Osteoblast (primary cell): Measurements from ENCODE around the gene ANKRD55. TPM values are rescaled to one million over a fixed set of nuclear protein-coding genes. Genes with fewer than 3 reads are reported as not detected.
"Not testable (repeated sequence)": the region's sequence is repeated elsewhere in the genome, so short reads cannot be mapped to it uniquely, and the experiment has no call there.

Experiments used
- DNase-seq: peaks from one replicate; pipeline ENCODE4 v3.0.0; 2011; ENCODE audit warnings: low spot score, mixed read lengths; ENCODE audit not compliant: insufficient read length; ENCODE audit errors: missing footprints
- H2AFZ ChIP-seq: 2 replicates; pipeline ENCODE4 v1.6.0; 2011; ENCODE audit warnings: mild to moderate bottlenecking, low read length
- H3K27ac ChIP-seq: 2 replicates; pipeline ENCODE4 v1.5.1; 2011; ENCODE audit warnings: mild to moderate bottlenecking, low read depth, low read length, moderate library complexity
- H3K27me3 ChIP-seq: 2 replicates; pipeline ENCODE4 v1.6.0; 2012; ENCODE audit warnings: mild to moderate bottlenecking, control low read depth, inconsistent platforms, low read length, moderate library complexity; ENCODE audit not compliant: insufficient read depth
- H3K36me3 ChIP-seq: 2 replicates; pipeline ENCODE4 v1.5.1; 2011; ENCODE audit warnings: mild to moderate bottlenecking, low read length, control low read depth, moderate library complexity; ENCODE audit not compliant: insufficient read depth
- H3K4me1 ChIP-seq: 2 replicates; pipeline ENCODE4 v1.5.1; 2011; ENCODE audit warnings: mild to moderate bottlenecking, low read length, control low read depth, moderate library complexity; ENCODE audit not compliant: insufficient read depth
- H3K4me2 ChIP-seq: 2 replicates; pipeline ENCODE4 v1.6.0; 2011; ENCODE audit warnings: mild to moderate bottlenecking, low read length; ENCODE audit not compliant: insufficient read depth
- H3K4me3 ChIP-seq: fragments of 200-600 bp; sonication (generic); 3 replicates; pipeline ENCODE4 v1.5.1; 2012; ENCODE audit warnings: mild to moderate bottlenecking, low read length, inconsistent platforms; ENCODE audit not compliant: insufficient read depth
- H3K79me2 ChIP-seq: 2 replicates; pipeline ENCODE4 v1.6.0; 2012; ENCODE audit warnings: mild to moderate bottlenecking, low read length, control low read depth, inconsistent platforms; ENCODE audit not compliant: insufficient read depth
- H3K9me3 ChIP-seq: 2 replicates; pipeline ENCODE4 v1.5.1; 2011; ENCODE audit warnings: low read depth, low read length, control low read depth
- H4K20me1 ChIP-seq: 2 replicates; pipeline ENCODE4 v1.6.0; 2012; ENCODE audit warnings: mild to moderate bottlenecking, low read length, control low read depth; ENCODE audit not compliant: insufficient read depth
- total RNA-seq: library from RNA; depleted of rRNA; stranded (reverse); fragments of >200 nt; gene quantifications from 2 replicates; pipeline ENCODE4 v1.2.3, GENCODE V29; 2012
- TF ChIP-seq, protein P1 (sequence below): IDR thresholded peaks from 2 replicates; pipeline ENCODE4 v1.5.1; 2011; ENCODE audit warnings: mild to moderate bottlenecking, low read depth, low read length, moderate library complexity; ENCODE audit errors: extremely low read depth

Gene ANKRD55
- total RNA-seq, 1 donor, result not detected

DNA sequence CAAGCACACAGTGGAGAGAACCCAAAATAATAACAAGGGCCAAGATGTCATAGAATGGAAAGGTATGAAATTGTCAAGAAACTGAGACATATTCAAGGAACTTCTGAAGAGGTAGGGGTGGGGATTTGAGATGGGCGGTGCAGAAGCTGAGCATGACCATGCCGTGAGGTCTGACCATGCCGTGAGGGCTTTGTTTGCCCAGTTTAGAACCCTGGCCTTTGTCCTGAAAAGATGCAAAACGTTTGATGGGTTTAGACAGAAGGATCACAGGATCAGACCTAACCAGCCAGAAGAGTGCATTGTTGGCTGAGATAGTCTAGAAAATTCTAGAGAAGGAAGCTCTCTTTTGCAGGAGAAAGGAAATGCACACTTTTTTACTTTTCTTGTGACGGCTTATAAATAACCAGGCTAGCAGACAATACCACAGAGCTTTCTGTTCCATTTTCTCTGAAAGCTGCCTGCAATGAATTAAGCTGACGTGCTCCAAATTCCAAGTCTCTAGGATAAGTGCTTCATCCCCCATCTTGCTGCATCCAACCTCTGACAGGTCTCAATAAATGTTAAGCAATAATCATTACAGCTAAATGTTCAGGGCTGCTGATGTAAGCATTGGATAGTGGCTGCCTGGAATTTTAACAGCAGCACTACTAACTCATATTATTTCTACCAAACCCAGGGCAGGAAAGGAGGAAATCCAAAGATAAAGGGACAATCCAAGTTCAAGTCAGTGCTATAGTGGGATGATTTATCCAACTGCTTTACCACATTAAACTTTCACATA, 127.4 kb downstream of the ANKRD55 start:
- H3K36me3 ChIP-seq, result no peaks in the 10 kb centered on the region
- no peaks in the 10 kb centered on the region for H3K79me2 ChIP-seq
- no peaks in the 10 kb centered on the region for H3K27me3 ChIP-seq
- no peaks in the 10 kb centered on the region for H3K9me3 ChIP-seq
- H3K4me3 ChIP-seq, result no peak overlapping the region
- TF ChIP-seq, protein P1, sequence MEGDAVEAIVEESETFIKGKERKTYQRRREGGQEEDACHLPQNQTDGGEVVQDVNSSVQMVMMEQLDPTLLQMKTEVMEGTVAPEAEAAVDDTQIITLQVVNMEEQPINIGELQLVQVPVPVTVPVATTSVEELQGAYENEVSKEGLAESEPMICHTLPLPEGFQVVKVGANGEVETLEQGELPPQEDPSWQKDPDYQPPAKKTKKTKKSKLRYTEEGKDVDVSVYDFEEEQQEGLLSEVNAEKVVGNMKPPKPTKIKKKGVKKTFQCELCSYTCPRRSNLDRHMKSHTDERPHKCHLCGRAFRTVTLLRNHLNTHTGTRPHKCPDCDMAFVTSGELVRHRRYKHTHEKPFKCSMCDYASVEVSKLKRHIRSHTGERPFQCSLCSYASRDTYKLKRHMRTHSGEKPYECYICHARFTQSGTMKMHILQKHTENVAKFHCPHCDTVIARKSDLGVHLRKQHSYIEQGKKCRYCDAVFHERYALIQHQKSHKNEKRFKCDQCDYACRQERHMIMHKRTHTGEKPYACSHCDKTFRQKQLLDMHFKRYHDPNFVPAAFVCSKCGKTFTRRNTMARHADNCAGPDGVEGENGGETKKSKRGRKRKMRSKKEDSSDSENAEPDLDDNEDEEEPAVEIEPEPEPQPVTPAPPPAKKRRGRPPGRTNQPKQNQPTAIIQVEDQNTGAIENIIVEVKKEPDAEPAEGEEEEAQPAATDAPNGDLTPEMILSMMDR, result no peak
- no peak overlapping the region for H2AFZ ChIP-seq
- no peak for DNase-seq
- H3K27ac ChIP-seq, result no peak overlapping the region
- H4K20me1 ChIP-seq, result no peaks in the 10 kb centered on the region
- peaks cover 3% of the 10 kb centered on the region for H3K4me1 ChIP-seq
- H3K4me2 ChIP-seq, result no peak overlapping the region

DNA sequence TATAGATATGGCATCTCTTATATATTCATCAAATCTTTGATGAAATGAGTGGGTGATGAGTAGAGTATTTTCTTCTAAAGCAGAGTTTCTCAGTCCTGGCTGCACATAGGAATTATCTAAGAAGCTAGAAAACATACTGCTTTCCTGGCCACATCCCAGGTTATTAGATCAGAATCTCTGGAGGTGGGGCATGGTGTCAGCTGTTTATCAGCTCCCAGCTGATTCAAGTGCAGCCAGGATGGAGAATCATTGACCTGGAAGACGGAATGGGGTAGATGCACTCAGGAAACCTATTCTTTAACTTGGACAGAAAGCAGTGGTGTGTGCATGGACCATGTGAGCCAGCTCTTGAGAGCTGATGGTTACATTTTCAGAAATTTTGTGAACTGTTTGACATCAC, 130.2 kb downstream of the ANKRD55 start:
- no peak for DNase-seq
- Histone ChIP-seq H2AFZ (no peak overlapping the region), H3K4me1 (peaks cover 17% of the 10 kb centered on the region), H3K4me2 (no peak overlapping the region), H3K79me2 (no peaks in the 10 kb centered on the region), H3K36me3 (no peaks in the 10 kb centered on the region), H3K27ac (no peak overlapping the region), H3K27me3 (no peaks in the 10 kb centered on the region), H3K9me3 (no peaks in the 10 kb centered on the region), H3K4me3 (no peak overlapping the region), H4K20me1 (no peaks in the 10 kb centered on the region)
- TF ChIP-seq, protein P1, result no peak

DNA sequence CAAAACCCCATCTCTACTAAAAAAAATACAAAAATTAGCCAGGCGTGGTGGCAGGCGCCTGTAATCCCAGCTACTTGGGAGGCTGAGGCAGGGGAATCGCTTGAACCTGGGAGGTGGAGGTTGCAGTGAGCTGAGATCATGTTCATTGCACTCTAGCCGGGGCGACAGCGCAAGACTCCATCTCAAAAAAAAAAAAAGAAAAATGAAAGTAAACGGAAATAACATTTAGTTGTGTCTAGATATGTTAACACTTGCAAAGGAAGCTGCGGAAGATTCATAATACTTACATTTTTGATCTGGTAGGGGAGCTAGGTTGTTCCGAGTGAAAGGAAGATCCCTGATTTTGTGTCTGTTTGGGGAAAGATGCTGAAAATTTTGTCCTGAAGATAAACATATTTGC, 130.9 kb downstream of the ANKRD55 start:
- not testable (repeated sequence) for DNase-seq

DNA sequence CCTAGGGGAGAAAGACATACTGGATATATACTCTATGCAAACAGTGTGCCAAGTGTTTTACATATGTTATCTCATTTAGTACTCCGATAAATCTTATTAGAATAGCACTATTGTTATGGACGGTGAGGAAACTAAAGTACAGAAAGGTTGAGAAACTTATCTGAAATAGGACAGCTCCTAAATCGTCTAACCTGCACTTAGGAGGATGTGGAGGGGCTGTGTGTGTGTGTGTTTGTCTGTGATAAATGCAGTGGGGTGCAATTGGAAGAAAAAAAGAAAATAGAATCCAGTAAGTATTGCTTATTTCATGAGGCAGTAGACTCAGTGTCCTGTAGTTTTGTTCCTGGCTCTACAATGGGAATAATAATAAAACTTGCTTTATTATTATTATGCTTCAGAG, 131.9 kb downstream of the ANKRD55 start:
- H3K9me3 ChIP-seq, result no peaks in the 10 kb centered on the region
- no peak overlapping the region for H3K4me2 ChIP-seq
- DNase-seq, result no peak
- no peaks in the 10 kb centered on the region for H3K36me3 ChIP-seq
- H3K79me2 ChIP-seq, result no peaks in the 10 kb centered on the region
- TF ChIP-seq, protein P1, result no peak
- no peaks in the 10 kb centered on the region for H3K27me3 ChIP-seq
- H4K20me1 ChIP-seq, result no peaks in the 10 kb centered on the region
- no peak overlapping the region for H3K27ac ChIP-seq
- H2AFZ ChIP-seq, result no peak overlapping the region
- H3K4me1 ChIP-seq, result peaks cover 22% of the 10 kb centered on the region
- H3K4me3 ChIP-seq, result no peak overlapping the region

More for the DNA sequence above, 130.9 kb downstream of the ANKRD55 start:
- not testable (repeated sequence) for H3K9me3 ChIP-seq, H3K4me2 ChIP-seq, H3K36me3 ChIP-seq, H4K20me1 ChIP-seq, H3K27me3 ChIP-seq, H2AFZ ChIP-seq, H3K27ac ChIP-seq, H3K4me3 ChIP-seq, H3K79me2 ChIP-seq
- peaks cover 19% of the 10 kb centered on the region for H3K4me1 ChIP-seq
